ENCODE results near the gene FOXR1.
"Not testable (repeated sequence)": the region's sequence is repeated elsewhere in the genome, so short reads cannot be mapped to it uniquely, and the experiment has no call there.

FOXR1 gene

GRCh38 chr11:118947091-118947490, 24.5 kb upstream of the FOXR1 start:
- no peak for DNase-seq (ENCODE audit: low read depth)

GRCh38 chr11:118948000-118948399, 23.6 kb upstream of the FOXR1 start:
- no peak for DNase-seq (ENCODE audit: low read depth)

GRCh38 chr11:118953265-118953664, 18.3 kb upstream of the FOXR1 start:
- peak; percentile 40 for DNase-seq (ENCODE audit: low read depth)

- DNase-seq (ENCODE audit: low read depth) = not testable (repeated sequence)
These were observed 17.6 kb upstream of the FOXR1 start for GRCh38 chr11:118953976-118954375.

- DNase-seq (ENCODE audit: low read depth) = peak; percentile 67
These were observed 15.3 kb upstream of the FOXR1 start, which contains the start of gene UPK2 for GRCh38 chr11:118956094-118956846. TSS of gene UPK2 (plus strand) at chr11:118956298. CDS start at chr11:118956351, 53 bp downstream.

- DNase-seq (ENCODE audit: low read depth) = no peak
These were observed 14.6 kb upstream of the FOXR1 start for GRCh38 chr11:118956847-118957469.

GRCh38 chr11:118957549-118957948, 14.0 kb upstream of the FOXR1 start:
- DNase-seq (ENCODE audit: low read depth) = no peak

GRCh38 chr11:118957968-118958367, 13.6 kb upstream of the FOXR1 start:
- DNase-seq (ENCODE audit: low read depth) = no peak

- DNase-seq (ENCODE audit: low read depth) = no peak
These were observed 13.0 kb upstream of the FOXR1 start for GRCh38 chr11:118958577-118958976.

GRCh38 chr11:118961189-118961588, 10.4 kb upstream of the FOXR1 start:
- DNase-seq (ENCODE audit: low read depth) = no peak

GRCh38 chr11:118961591-118961990, 10.0 kb upstream of the FOXR1 start:
- DNase-seq (ENCODE audit: low read depth) = no peak

- not testable (repeated sequence) for DNase-seq (ENCODE audit: low read depth)
These were observed 2.1 kb upstream of the FOXR1 start for GRCh38 chr11:118969508-118969907.

- no peak for DNase-seq (ENCODE audit: low read depth)
These were observed 2.4 kb downstream of the FOXR1 start for GRCh38 chr11:118973985-118974384.

GRCh38 chr11:118975771-118976709, 4.5 kb downstream of the FOXR1 start:
- DNase-seq (ENCODE audit: low read depth) = no peak

GRCh38 chr11:118979434-118979833, 7.9 kb downstream of the FOXR1 start:
- no peak for DNase-seq (ENCODE audit: low read depth)

GRCh38 chr11:118980191-118980881, 8.8 kb downstream of the FOXR1 start:
- DNase-seq (ENCODE audit: low read depth) = peak; percentile 45

- not testable (repeated sequence) for DNase-seq (ENCODE audit: low read depth)
These were observed 12.8 kb downstream of the FOXR1 start for GRCh38 chr11:118984337-118984736.

- no peak for DNase-seq (ENCODE audit: low read depth)
These were observed 13.3 kb downstream of the FOXR1 start for GRCh38 chr11:118984825-118985224.

GRCh38 chr11:118988280-118988679, 16.7 kb downstream of the FOXR1 start:
- no peak for DNase-seq (ENCODE audit: low read depth)

GRCh38 chr11:118991486-118992038, 20.0 kb downstream of the FOXR1 start:
- not testable (repeated sequence) for DNase-seq (ENCODE audit: low read depth)

GRCh38 chr11:118996926-118997626, 25.5 kb downstream of the FOXR1 start:
- DNase-seq (ENCODE audit: low read depth) = peak; percentile 21

All from iris pigment epithelial cell (primary cell).